H1 (cell line): ENCODE results near the gene GOLGA6C. TPM values are rescaled to one million over a fixed set of nuclear protein-coding genes. Genes with fewer than 3 reads are reported as not detected.

Experiments used
- CTCF ChIA-PET: fragments of 300-600 bp; sonication (Branson Sonifier 250); formaldehyde crosslinking; loops from one replicate; lab custom pipeline; 2021; ENCODE audit not compliant: partially characterized antibody; lab: Charles Lee
- POLR2A ChIA-PET: fragments of 300-600 bp; sonication (Branson Sonifier 250); formaldehyde crosslinking; loops from one replicate; lab custom pipeline; 2021; ENCODE audit warnings: inconsistent platforms; ENCODE audit not compliant: partially characterized antibody; lab: Charles Lee
- DNase-seq, 2 experiments: peaks; one replicate each; pipeline versions ENCODE4 v3.0.0 to v3.0.0-alpha.2; 2010 to 2022; ENCODE audit warnings: low spot score in 2 of 2, low read depth in 1 of 2, mixed read lengths in 1 of 2
- FAIRE-seq: peaks from 2 replicates; lab custom pipeline; 2011; peaks lifted over from hg19 to GRCh38; lab: Jason Lieb, UNC
- H2AFZ ChIP-seq: 2 replicates; pipeline ENCODE4 v1.8.1; 2012; ENCODE audit warnings: low read length, inconsistent platforms
- H2AK5ac ChIP-seq: 2 replicates; pipeline ENCODE4 v1.6.1; 2013; ENCODE audit warnings: low read depth, low read length
- H2BK120ac ChIP-seq: replicated peaks from 2 replicates; pipeline ENCODE3; 2013; ENCODE audit warnings: low read depth, low read length, inconsistent platforms
- H2BK12ac ChIP-seq: 2 replicates; pipeline ENCODE4 v1.6.1; 2013; ENCODE audit warnings: low read depth, low read length
- H2BK15ac ChIP-seq: 2 replicates; pipeline ENCODE4 v1.6.1; 2013; ENCODE audit warnings: low read length
- H2BK20ac ChIP-seq: 2 replicates; pipeline ENCODE4 v1.6.1; 2013; ENCODE audit warnings: low read length
- H2BK5ac ChIP-seq: 2 replicates; pipeline ENCODE4 v1.6.1; 2013; ENCODE audit warnings: low read depth, low read length
- H3K14ac ChIP-seq: 2 replicates; pipeline ENCODE4 v1.6.1; 2013; ENCODE audit warnings: inconsistent platforms; ENCODE audit not compliant: insufficient read length
- H3K18ac ChIP-seq: 2 replicates; pipeline ENCODE4 v1.6.1; 2013; ENCODE audit warnings: low read length; ENCODE audit errors: extremely low read depth
- H3K23ac ChIP-seq: 2 replicates; pipeline ENCODE4 v1.6.1; 2013; ENCODE audit warnings: inconsistent platforms; ENCODE audit not compliant: insufficient read length
- H3K23me2 ChIP-seq: 2 replicates; pipeline ENCODE4 v1.6.1; 2013; ENCODE audit warnings: low read depth, low read length
- H3K27ac ChIP-seq: 2 replicates; pipeline ENCODE4 v1.6.1; 2011; ENCODE audit warnings: low read depth, low read length, inconsistent platforms
- H3K27me3 ChIP-seq, 4 experiments: replicated peaks in 1 of 4; 1 replicate in 1 of 4; 2 replicates in 3 of 4; pipeline versions ENCODE4 v1.6.1 to v1.8.1; 2011 to 2013; ENCODE audit warnings: low read length in 3 of 4, mild to moderate bottlenecking in 3 of 4, inconsistent platforms in 2 of 4, mixed read lengths in 2 of 4, moderate library complexity in 1 of 4; ENCODE audit not compliant: control insufficient read depth in 3 of 4, insufficient read depth in 3 of 4; ENCODE audit errors: extremely low read depth in 1 of 4
- H3K36me3 ChIP-seq, 4 experiments: 2 replicates each; pipeline versions ENCODE4 v1.6.1 to v1.8.1; 2011 to 2013; ENCODE audit warnings: mild to moderate bottlenecking in 4 of 4, low read length in 3 of 4, moderate library complexity in 2 of 4, control low read depth in 1 of 4, inconsistent platforms in 1 of 4; ENCODE audit not compliant: insufficient read depth in 4 of 4, control insufficient read depth in 2 of 4
- H3K4ac ChIP-seq: replicated peaks from 2 replicates; pipeline ENCODE3; 2013; ENCODE audit warnings: low read length, low read depth, mixed read lengths, inconsistent platforms; ENCODE audit not compliant: insufficient read length
- H3K4me1 ChIP-seq, 4 experiments: replicated peaks in 1 of 4; 1 replicate in 1 of 4; 2 replicates in 3 of 4; pipeline versions ENCODE4 v1.6.1 to v1.8.1; 2011 to 2013; ENCODE audit warnings: low read length in 3 of 4, inconsistent platforms in 2 of 4, mixed read lengths in 1 of 4; ENCODE audit not compliant: insufficient read depth in 4 of 4, control insufficient read depth in 3 of 4
- H3K4me2 ChIP-seq, 2 experiments: 2 replicates each; pipeline versions ENCODE4 v1.6.1 to v1.8.1; 2011 to 2013; ENCODE audit warnings: low read depth in 2 of 2, low read length in 2 of 2, control low read depth in 1 of 2, inconsistent platforms in 1 of 2, mild to moderate bottlenecking in 1 of 2; ENCODE audit not compliant: insufficient read depth in 1 of 2
- H3K4me3 ChIP-seq, 4 experiments: fragments of 200-600, 300-600 bp in 1 of 4; sonication (generic), shearing (Covaris generic), sonication (Bioruptor Twin) in 1 of 4; 2 replicates each; pipeline versions ENCODE4 v1.5.1 to v1.8.1; 2011 to 2016; ENCODE audit warnings: low read length in 4 of 4, low read depth in 3 of 4, control low read depth in 2 of 4, inconsistent platforms in 2 of 4, mild to moderate bottlenecking in 2 of 4, mixed read lengths in 1 of 4, moderate library complexity in 1 of 4; ENCODE audit not compliant: insufficient read depth in 2 of 4; ENCODE audit errors: extremely low read depth in 1 of 4
- H3K56ac ChIP-seq: replicated peaks from 2 replicates; pipeline ENCODE3; 2013; ENCODE audit warnings: low read depth, mild to moderate bottlenecking, mixed read lengths, low read length, inconsistent platforms; ENCODE audit not compliant: insufficient read length
- H3K79me1 ChIP-seq: 2 replicates; pipeline ENCODE4 v1.6.1; 2013; ENCODE audit warnings: low read depth, low read length, control low read depth
- H3K79me2 ChIP-seq, 2 experiments: 2 replicates each; pipeline versions ENCODE4 v1.6.1 to v1.8.1; 2012 to 2013; ENCODE audit warnings: low read length in 2 of 2, mild to moderate bottlenecking in 2 of 2, inconsistent platforms in 1 of 2; ENCODE audit not compliant: insufficient read depth in 2 of 2, control insufficient read depth in 1 of 2
- H3K9ac ChIP-seq, 4 experiments: replicated peaks in 1 of 4; 1 replicate in 1 of 4; 2 replicates in 3 of 4; pipeline versions ENCODE4 v1.6.1 to v1.8.1; 2011 to 2013; ENCODE audit warnings: low read depth in 3 of 4, low read length in 3 of 4, control low read depth in 2 of 4, mild to moderate bottlenecking in 2 of 4, moderate library complexity in 2 of 4, inconsistent platforms in 1 of 4; ENCODE audit errors: extremely low read depth in 1 of 4
- H3K9me3 ChIP-seq, 2 experiments: 2 replicates each; pipeline versions ENCODE4 v1.6.1 to v1.8.1; 2012 to 2013; ENCODE audit warnings: mild to moderate bottlenecking in 2 of 2, moderate library complexity in 2 of 2, control low read depth in 1 of 2, inconsistent platforms in 1 of 2, low read depth in 1 of 2, low read length in 1 of 2, mixed read lengths in 1 of 2; ENCODE audit not compliant: insufficient read depth in 2 of 2
- H4K20me1 ChIP-seq, 2 experiments: replicated peaks in 1 of 2; 2 replicates each; pipeline versions ENCODE3 to v1.8.1; 2011 to 2013; ENCODE audit warnings: inconsistent platforms in 2 of 2, low read length in 2 of 2, mild to moderate bottlenecking in 1 of 2; ENCODE audit not compliant: insufficient read depth in 2 of 2, control insufficient read depth in 1 of 2
- H4K5ac ChIP-seq: 2 replicates; pipeline ENCODE4 v1.6.1; 2013; ENCODE audit warnings: low read length, low read depth, mixed read lengths, inconsistent platforms; ENCODE audit not compliant: insufficient read length
- H4K8ac ChIP-seq: 2 replicates; pipeline ENCODE4 v1.8.0; 2013; ENCODE audit warnings: mild to moderate bottlenecking, moderate library complexity, low read length, inconsistent platforms; ENCODE audit not compliant: insufficient read depth; ENCODE audit errors: extremely low read depth
- H4K91ac ChIP-seq: replicated peaks from 2 replicates; pipeline ENCODE3; 2013; ENCODE audit warnings: low read length, mixed read lengths, inconsistent platforms; ENCODE audit not compliant: insufficient read length
- E2F6 ChIP-seq: IDR thresholded peaks from 2 replicates; pipeline ENCODE4 v1.6.1; 2012; ENCODE audit warnings: inconsistent platforms
- FOSL1 ChIP-seq: IDR thresholded peaks from 2 replicates; pipeline ENCODE4 v1.6.1; 2011; ENCODE audit warnings: mild to moderate bottlenecking, low read depth, low read length, moderate library complexity; ENCODE audit not compliant: insufficient read depth
- GTF2F1 ChIP-seq: IDR thresholded peaks from 2 replicates; pipeline ENCODE4 v1.6.1; 2012; ENCODE audit warnings: low read depth, low read length, improper control_type of control experiment, borderline replicate concordance
- MAFK ChIP-seq: IDR thresholded peaks from 2 replicates; pipeline ENCODE4 v1.6.1; 2012; ENCODE audit warnings: low read depth, mild to moderate bottlenecking, improper control_type of control experiment, low read length
- SIN3A ChIP-seq, 2 experiments: IDR thresholded peaks in 1 of 2; conservative IDR thresholded peaks in 1 of 2; 2 replicates each; pipeline ENCODE4 v1.6.1; 2011 to 2012; ENCODE audit warnings: low read length in 2 of 2, improper control_type of control experiment in 1 of 2, low read depth in 1 of 2, mild to moderate bottlenecking in 1 of 2
- TAF7 ChIP-seq: optimal IDR thresholded peaks from 2 replicates; pipeline ENCODE3; 2011; ENCODE audit warnings: low read depth, mild to moderate bottlenecking, inconsistent platforms, low read length, moderate library complexity, borderline replicate concordance
- WGBS, 2 experiments: shearing (Covaris generic) in 1 of 2; methylation state at CpG; one replicate each; pipeline versions ENCODE4 v1.1.6 to v1.1.7; 2013 to 2015; ENCODE audit warnings: low lambda C conversion rate in 2 of 2, mixed read lengths in 2 of 2, inconsistent platforms in 1 of 2, low coverage in 1 of 2, missing lambda C conversion rate in 1 of 2; ENCODE audit not compliant: insufficient replicate concordance in 2 of 2, insufficient coverage in 1 of 2, insufficient read length in 1 of 2; ENCODE audit errors: extremely low coverage in 1 of 2, missing lambda C conversion rate in 1 of 2; 5-methylcytosine and 5-hydroxymethylcytosine counted together
- polyA plus RNA-seq, 7 experiments: library from polyadenylated mRNA; depleted of rRNA in 3 of 7; stranded (reverse) in 5 of 7; unstranded in 2 of 7; fragments of >200 nt in 5 of 7; fragments of 200-250 nt in 2 of 7; gene quantifications; 1 replicate in 5 of 7; 2 replicates in 1 of 7; 4 replicates in 1 of 7; pipeline versions ENCODE4 v1.2.1 to v1.2.3, GENCODE V29; 2011 to 2013; ENCODE audit warnings: missing spikeins in 2 of 7, mixed read lengths in 2 of 7
- total RNA-seq: library from RNA; stranded (reverse); fragmentation: NEBNext Ultra II Directional; extraction: Animal tissue kit (Norgen Biotek cat#: 25700); gene quantifications from 2 replicates; pipeline ENCODE4 v1.2.1, GENCODE V29; 2021

GOLGA6C gene
- total and polyA plus RNA-seq, 2 of the 8 experiments (the other 6 are each of a cell fraction or from before 2014, with no cell fraction given), result 0.14 to 0.35 TPM

DNA sequence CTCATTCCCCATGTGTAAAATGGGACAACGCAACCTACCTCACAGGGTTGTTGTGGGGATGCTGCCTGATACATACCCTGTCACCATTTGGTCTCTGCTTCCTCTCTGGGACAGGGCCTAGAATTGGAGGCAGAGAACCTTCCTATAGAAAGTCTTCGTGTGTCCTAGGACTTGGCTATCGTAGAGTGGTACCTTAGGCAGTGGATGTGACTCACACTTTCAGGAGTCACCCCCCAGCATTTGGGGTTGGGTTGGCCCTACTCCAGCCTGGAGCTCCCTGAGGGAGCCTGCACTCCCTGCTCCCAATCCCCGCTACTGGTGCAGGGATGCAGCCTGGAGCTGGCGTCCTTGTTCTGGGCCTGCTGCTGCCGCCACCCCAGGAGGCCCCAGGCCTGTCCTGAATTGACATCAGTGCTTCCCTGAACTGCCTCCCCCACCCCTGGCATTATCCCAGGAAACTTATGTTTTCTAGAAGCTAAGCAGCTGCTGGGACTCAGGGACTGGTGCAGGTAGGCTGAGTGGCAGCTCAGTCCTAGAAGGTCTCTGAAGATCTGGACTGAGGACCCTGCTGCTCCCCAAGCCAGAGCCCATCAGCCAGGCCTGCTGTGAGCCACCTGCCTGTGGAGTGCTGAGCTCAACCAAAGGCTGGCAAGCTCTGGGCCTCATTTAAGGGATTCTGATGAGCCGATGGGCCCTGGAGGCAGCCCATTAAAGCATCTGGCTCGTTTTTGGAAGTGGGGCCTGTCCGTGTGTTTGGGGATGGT, 46.5 kb upstream of the GOLGA6C start:
- H3K4ac ChIP-seq, result no peak overlapping the region
- no peak overlapping the region for H3K9ac ChIP-seq
- no peak overlapping the region for H2AK5ac ChIP-seq
- H3K9me3 ChIP-seq, result no peaks in the 10 kb centered on the region
- H2BK15ac ChIP-seq, result no peak overlapping the region
- peaks cover 0 to 17% (median 3%) of the 10 kb centered on the region in 4 experiments; a peak in 4 of 7 replicates for H3K4me1 ChIP-seq
- DNase-seq (no peak), FAIRE-seq (no peak)
- no peak overlapping the region for H4K91ac ChIP-seq
- no peak overlapping the region for H3K27ac ChIP-seq
- no peak overlapping the region for H2AFZ ChIP-seq
- peaks cover 27 to 46% (median 31%) of the 10 kb centered on the region in 4 experiments; a peak in 7 of 8 replicates for H3K36me3 ChIP-seq
- ChIA-PET CTCF (interaction anchor here (0.9 to 5.6 kb wide), 6 partner anchors 8 to 181 kb away, joined by 3 to 24 read pairs (median 4); partner anchors contain the start of gene C15orf39), POLR2A (interaction anchor here (0.6 to 1.6 kb wide), 2 partner anchors 10 to 179 kb away, joined by 4 read pairs; partner anchors contain the start of gene C15orf39)
- TF ChIP-seq GTF2F1 (no peak), FOSL1 (no peak), TAF7 (no peak), E2F6 (no peak), MAFK (no peak), SIN3A (conservative IDR thresholded peaks at IDR 0.05 in 1 of 2, IDR thresholded peaks at IDR 0.05 in 1 of 2; ENCODE audit: low read depth in 1 of 2, low read length in 2 of 2) (no peak)
- H3K23ac ChIP-seq, result no peak overlapping the region
- no peak overlapping the region for H3K4me2 ChIP-seq
- no peak overlapping the region for H2BK120ac ChIP-seq
- H3K14ac ChIP-seq, result no peak overlapping the region
- H2BK20ac ChIP-seq, result no peak overlapping the region
- H3K18ac ChIP-seq, result no peak overlapping the region
- peaks cover 41 to 50% of the 10 kb centered on the region in 2 experiments for H4K20me1 ChIP-seq
- no peak overlapping the region for H2BK12ac ChIP-seq
- no peak overlapping the region for H4K8ac ChIP-seq
- WGBS, 2 experiments, result 90% methylated on average over 9 of the region's 9 CpGs; no CpG with 5 or more reads in 1 of the 2 experiments
- no peak overlapping the region for H4K5ac ChIP-seq
- H3K79me1 ChIP-seq, result peaks cover 5% of the 10 kb centered on the region; the same call in 1 of the 2 replicates
- H2BK5ac ChIP-seq, result no peak overlapping the region
- H3K4me3 ChIP-seq, result no peak overlapping the region
- no peak overlapping the region for H3K56ac ChIP-seq
- peaks cover 0 to 32% of the 10 kb centered on the region in 2 experiments; a peak in 3 of 4 replicates for H3K79me2 ChIP-seq
- no peaks in the 10 kb centered on the region for H3K23me2 ChIP-seq
- H3K27me3 ChIP-seq, result no peaks in the 10 kb centered on the region
